ENCODE measurements around the gene MSMO1.

- TF ChIP-seq EZH2 (IDR thresholded peaks at IDR 0.05; ENCODE audit: borderline replicate concordance, insufficient read depth, low read length, poor library complexity, severe bottlenecking), result no peak
- TF ChIP-seq MXI1 (conservative IDR thresholded peaks at IDR 0.05; ENCODE audit: poor library complexity, severe bottlenecking), result no peak
- no peak for TF ChIP-seq SMC3 (conservative IDR thresholded peaks at IDR 0.05; ENCODE audit: poor library complexity)
- no peak for TF ChIP-seq CTCF (IDR thresholded peaks at IDR 0.05; ENCODE audit: poor library complexity, severe bottlenecking)
- no peak for TF ChIP-seq TAF1 (IDR thresholded peaks at IDR 0.05; ENCODE audit: low read depth)
- TF ChIP-seq EP300 (conservative IDR thresholded peaks at IDR 0.05; ENCODE audit: poor library complexity, severe bottlenecking), result no peak
- TF ChIP-seq REST (IDR thresholded peaks at IDR 0.05; ENCODE audit: borderline replicate concordance), result no peak
- TF ChIP-seq POLR2AphosphoS5 (IDR thresholded peaks at IDR 0.05), result no peak
Measured at GRCh38 chr4:165299399-165300060, 27.9 kb upstream of the MSMO1 start.

All from neural cell (in vitro differentiated cells).